ENCODE measurements around the gene SLC7A4. TPM values are rescaled to one million over a fixed set of nuclear protein-coding genes. Genes with fewer than 3 reads are reported as not detected.
"Not testable (repeated sequence)": the region's sequence is repeated elsewhere in the genome, so short reads cannot be mapped to it uniquely, and the experiment has no call there.

SLC7A4 gene
- polyA plus RNA-seq, 4 donors: 0.27 to 40.2 (median 2.3) TPM; not detected in 1

DNA sequence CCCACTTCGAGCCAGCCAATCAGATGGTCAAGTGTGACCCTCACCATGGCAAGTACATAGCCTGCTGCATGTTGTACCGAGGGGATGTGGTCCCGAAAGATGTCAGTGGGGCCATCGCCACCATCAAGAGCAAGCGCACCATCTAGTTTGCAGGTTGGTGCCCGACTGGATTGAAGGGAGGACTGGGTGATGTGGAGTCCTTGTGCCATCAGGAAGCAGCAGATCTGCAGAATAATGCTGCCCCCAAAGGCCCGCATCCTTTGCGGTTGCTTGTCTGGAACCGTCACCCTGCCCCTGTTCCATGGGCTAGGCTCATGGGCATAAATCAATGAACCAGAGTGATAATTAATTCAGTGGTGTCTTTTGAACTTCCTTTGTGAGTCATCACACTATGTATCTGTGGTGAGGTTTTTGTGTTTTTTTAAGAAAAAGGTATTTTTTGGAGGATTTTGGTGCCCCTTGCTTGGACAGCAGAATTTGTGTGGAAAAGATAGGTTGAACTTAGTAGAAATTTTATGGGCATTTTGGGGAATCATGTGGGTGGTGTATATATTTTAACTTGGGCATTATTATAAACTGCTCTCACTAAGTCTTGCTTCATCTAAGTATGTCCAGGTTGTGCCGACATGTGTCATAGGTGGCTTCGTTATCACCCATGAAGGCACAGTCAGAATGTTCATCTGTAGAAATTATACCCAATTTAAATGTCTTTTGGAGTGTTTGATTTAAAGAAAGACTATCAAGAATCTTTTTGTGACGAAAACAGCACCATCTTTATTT lies 35.7 kb upstream of the SLC7A4 start:
- no peak overlapping the region for H3K4me3 ChIP-seq (ENCODE audit: low read depth in 1 of 3, low read length in 3 of 3)
- WGBS, 3 donors: 84 to 88% (median 88%) methylated on average over 12 of the region's 12 CpGs
- DNase-seq (no peak), FAIRE-seq (no peak)
- H3K27me3 ChIP-seq (ENCODE audit: control insufficient read depth in 3 of 3, insufficient read depth in 3 of 3, low read length in 3 of 3): peaks cover 0 to 7% (median 3%) of the 10 kb centered on the region in 3 donors
- no peaks in the 10 kb centered on the region for H3K36me3 ChIP-seq (ENCODE audit: control insufficient read depth in 3 of 3, insufficient read depth in 2 of 3, low read depth in 1 of 3, low read length in 3 of 3)
- H3K4me1 ChIP-seq (ENCODE audit: control insufficient read depth in 3 of 3, insufficient read depth in 2 of 3, low read depth in 1 of 3, low read length in 2 of 3): no peaks in the 10 kb centered on the region
- H3K9me3 ChIP-seq (ENCODE audit: control insufficient read depth in 2 of 2, insufficient read depth in 1 of 2, low read depth in 1 of 2, low read length in 1 of 2): no peaks in the 10 kb centered on the region
- no peak overlapping the region for H3K27ac ChIP-seq (ENCODE audit: low read depth in 1 of 3, low read length in 2 of 3)

DNA sequence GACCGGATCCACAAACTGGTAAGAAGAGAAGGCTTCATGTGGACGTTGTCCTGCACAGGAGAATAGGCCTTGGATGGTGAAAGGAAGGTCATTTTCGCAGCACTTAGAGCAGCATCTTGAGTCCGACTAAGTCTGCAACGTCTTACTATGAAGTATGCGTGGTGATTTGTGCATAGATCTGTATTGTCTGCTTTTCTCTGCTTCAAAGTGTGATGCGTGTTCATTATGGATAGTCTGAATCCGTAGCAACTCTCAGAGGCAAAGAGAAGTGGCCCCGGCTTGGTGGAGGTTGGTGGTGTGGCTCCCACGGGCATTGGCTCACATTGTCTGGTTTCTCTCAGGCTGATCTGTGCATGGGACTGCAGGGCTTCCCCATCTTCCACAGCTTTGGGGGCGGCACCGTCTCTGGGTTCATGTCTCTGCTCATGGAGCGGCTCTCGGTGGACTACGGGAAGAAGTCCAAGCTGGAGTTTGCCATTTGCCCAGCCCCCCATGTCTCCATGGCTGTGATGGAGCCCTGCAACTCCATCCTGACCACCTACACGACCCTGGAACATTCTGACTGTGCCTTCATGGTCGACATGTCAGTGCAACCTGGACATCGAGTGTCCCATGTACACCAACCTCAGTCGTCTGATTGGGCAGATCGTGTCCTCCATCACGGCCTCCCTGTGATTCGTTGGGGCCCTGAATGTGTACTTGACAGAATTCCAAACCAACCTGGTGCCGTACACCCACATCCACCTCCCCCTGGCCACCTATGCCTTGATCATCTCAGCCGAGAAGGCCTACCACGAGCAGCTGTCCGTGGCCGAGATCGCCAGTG lies 34.9 kb upstream of the SLC7A4 start:
- Histone ChIP-seq H3K4me3 (ENCODE audit: low read depth in 1 of 3, low read length in 3 of 3) (no peak overlapping the region), H3K36me3 (ENCODE audit: control insufficient read depth in 3 of 3, insufficient read depth in 2 of 3, low read depth in 1 of 3, low read length in 3 of 3) (no peaks in the 10 kb centered on the region), H3K27ac (ENCODE audit: low read depth in 1 of 3, low read length in 2 of 3) (no peak overlapping the region), H3K27me3 (ENCODE audit: control insufficient read depth in 3 of 3, insufficient read depth in 3 of 3, low read length in 3 of 3) (peaks cover 0 to 7% (median 3%) of the 10 kb centered on the region in 3 donors), H3K4me1 (ENCODE audit: control insufficient read depth in 3 of 3, insufficient read depth in 2 of 3, low read depth in 1 of 3, low read length in 2 of 3) (no peaks in the 10 kb centered on the region), H3K9me3 (ENCODE audit: control insufficient read depth in 2 of 2, insufficient read depth in 1 of 2, low read depth in 1 of 2, low read length in 1 of 2) (no peaks in the 10 kb centered on the region)
- WGBS, 3 donors: 87 to 90% (median 89%) methylated on average over 25 to 28 of the region's 28 CpGs
- DNase-seq: no peak
- FAIRE-seq: no peak

DNA sequence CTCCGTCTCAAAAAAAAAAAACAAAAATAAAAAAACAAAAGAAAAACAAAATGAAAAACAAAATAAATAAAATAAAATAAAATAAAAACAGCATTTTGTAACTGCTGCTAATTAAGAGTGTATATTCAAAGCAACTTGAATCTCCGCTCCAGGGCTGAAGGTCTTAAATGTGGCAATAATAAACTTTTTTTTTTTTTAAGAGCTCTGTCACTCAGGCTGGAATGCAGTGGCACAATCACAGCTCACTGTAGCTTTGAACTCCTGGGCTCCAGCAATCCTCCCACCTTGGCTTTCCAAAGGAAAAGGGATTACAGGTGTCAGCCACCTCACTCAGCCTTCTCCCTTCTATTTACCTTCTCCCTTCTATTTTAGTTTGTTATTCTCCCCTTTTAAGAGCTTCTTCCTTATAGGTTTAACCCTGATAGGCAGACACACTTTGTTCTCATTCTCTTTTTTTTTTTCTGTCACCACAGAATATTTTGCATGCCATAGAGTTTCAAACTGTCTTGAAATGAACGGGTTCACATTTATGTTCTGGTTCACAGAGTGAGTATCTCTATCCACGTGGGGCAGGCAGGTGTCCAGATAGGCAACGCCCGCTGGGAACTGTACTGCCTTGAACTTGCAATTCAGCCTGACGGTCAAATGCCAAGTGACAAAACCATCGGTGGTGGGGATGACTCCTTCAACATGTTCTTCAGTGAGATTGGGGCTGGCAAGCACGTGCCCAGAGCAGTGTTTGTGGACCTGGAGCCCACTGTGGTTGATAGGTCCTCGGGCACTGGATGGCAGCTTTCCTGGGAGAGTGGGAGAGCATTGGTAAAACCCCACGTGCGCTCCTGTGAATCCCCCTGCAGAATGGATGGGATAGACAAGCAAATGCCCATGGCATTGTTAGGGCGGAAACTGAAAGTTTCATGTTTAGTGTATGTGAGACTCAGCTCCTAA lies 32.8 kb upstream of the SLC7A4 start:
- H3K36me3 ChIP-seq (ENCODE audit: control insufficient read depth in 3 of 3, insufficient read depth in 2 of 3, low read depth in 1 of 3, low read length in 3 of 3): no peaks in the 10 kb centered on the region
- WGBS, 3 donors: 42 to 67% (median 45%) methylated on average over 13 of the region's 13 CpGs
- no peaks in the 10 kb centered on the region for H3K9me3 ChIP-seq (ENCODE audit: control insufficient read depth in 2 of 2, insufficient read depth in 1 of 2, low read depth in 1 of 2, low read length in 1 of 2)
- no peaks in the 10 kb centered on the region for H3K4me1 ChIP-seq (ENCODE audit: control insufficient read depth in 3 of 3, insufficient read depth in 2 of 3, low read depth in 1 of 3, low read length in 2 of 3)
- no peak overlapping the region for H3K27ac ChIP-seq (ENCODE audit: low read depth in 1 of 3, low read length in 2 of 3)
- DNase-seq: peak in 1 of 2 donors; percentile 39
- no peak overlapping the region for H3K4me3 ChIP-seq (ENCODE audit: low read depth in 1 of 3, low read length in 3 of 3)
- no peak for FAIRE-seq
- H3K27me3 ChIP-seq (ENCODE audit: control insufficient read depth in 3 of 3, insufficient read depth in 3 of 3, low read length in 3 of 3): no peaks in the 10 kb centered on the region

DNA sequence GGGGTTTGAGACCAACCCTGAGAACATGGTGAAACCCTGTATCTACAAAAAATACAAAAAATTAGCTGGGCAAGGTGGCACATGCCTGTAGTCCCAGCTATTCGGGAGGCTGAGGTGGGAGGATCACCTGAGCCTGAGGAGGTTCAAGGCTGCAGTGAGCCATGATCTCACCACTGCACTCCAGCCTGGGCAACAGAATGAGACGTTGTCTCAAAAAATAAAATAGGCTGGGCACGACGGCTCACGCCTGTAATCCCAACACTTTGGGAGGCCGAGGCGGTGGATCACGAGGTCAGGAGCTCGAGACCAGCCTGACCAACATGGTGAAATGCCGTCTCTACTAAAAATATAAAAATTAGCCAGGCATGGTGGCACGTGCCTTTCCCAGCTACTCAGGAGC lies 32.1 kb upstream of the SLC7A4 start:
- H3K9me3 ChIP-seq (ENCODE audit: control insufficient read depth in 2 of 2, insufficient read depth in 1 of 2, low read depth in 1 of 2, low read length in 1 of 2); DNase-seq; FAIRE-seq; H3K27ac ChIP-seq (ENCODE audit: low read depth in 1 of 3, low read length in 2 of 3); H3K4me1 ChIP-seq (ENCODE audit: control insufficient read depth in 3 of 3, insufficient read depth in 2 of 3, low read depth in 1 of 3, low read length in 2 of 3); H3K4me3 ChIP-seq (ENCODE audit: low read depth in 1 of 3, low read length in 3 of 3); H3K27me3 ChIP-seq (ENCODE audit: control insufficient read depth in 3 of 3, insufficient read depth in 3 of 3, low read length in 3 of 3); H3K36me3 ChIP-seq (ENCODE audit: control insufficient read depth in 3 of 3, insufficient read depth in 2 of 3, low read depth in 1 of 3, low read length in 3 of 3): not testable (repeated sequence)
- 76 to 78% (median 76%) methylated on average over 11 of the region's 11 CpGs for WGBS, 3 donors

DNA sequence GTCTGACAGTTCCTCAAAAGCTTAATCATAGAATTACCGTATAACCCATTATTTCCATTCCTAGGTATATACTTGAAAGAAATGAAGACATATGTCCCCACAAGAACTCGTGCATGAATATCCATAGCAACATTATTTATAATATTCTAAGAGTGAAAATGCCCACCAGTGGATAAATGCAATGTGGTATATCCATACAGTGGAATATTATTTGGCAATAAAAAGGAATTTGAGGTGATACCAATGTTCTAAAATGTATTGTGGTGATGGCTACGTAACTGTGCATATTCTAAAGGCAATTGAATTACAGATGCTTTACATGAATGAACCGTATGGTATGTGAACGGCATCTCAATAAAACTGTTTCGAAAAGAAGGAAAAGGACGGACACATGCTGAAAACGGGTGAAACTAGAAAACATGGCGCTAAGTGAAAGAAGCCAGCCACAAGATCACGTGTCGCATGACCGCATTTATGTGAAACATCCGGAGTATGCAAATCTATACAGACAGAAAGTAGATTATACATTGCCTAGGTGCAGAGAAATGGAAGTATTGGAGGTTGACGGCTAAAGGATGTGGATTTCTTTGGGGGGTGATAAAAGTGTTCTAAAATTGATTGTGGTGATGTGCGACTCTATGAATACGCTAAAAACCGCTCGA lies 29.4 kb upstream of the SLC7A4 start:
- H3K36me3 ChIP-seq (ENCODE audit: control insufficient read depth in 3 of 3, insufficient read depth in 2 of 3, low read depth in 1 of 3, low read length in 3 of 3); FAIRE-seq; H3K27ac ChIP-seq (ENCODE audit: low read depth in 1 of 3, low read length in 2 of 3); H3K27me3 ChIP-seq (ENCODE audit: control insufficient read depth in 3 of 3, insufficient read depth in 3 of 3, low read length in 3 of 3); H3K4me3 ChIP-seq (ENCODE audit: low read depth in 1 of 3, low read length in 3 of 3); DNase-seq; H3K9me3 ChIP-seq (ENCODE audit: control insufficient read depth in 2 of 2, insufficient read depth in 1 of 2, low read depth in 1 of 2, low read length in 1 of 2); H3K4me1 ChIP-seq (ENCODE audit: control insufficient read depth in 3 of 3, insufficient read depth in 2 of 3, low read depth in 1 of 3, low read length in 2 of 3): not testable (repeated sequence)
- 92 to 95% (median 93%) methylated on average over 16 to 18 of the region's 18 CpGs for WGBS, 3 donors

DNA sequence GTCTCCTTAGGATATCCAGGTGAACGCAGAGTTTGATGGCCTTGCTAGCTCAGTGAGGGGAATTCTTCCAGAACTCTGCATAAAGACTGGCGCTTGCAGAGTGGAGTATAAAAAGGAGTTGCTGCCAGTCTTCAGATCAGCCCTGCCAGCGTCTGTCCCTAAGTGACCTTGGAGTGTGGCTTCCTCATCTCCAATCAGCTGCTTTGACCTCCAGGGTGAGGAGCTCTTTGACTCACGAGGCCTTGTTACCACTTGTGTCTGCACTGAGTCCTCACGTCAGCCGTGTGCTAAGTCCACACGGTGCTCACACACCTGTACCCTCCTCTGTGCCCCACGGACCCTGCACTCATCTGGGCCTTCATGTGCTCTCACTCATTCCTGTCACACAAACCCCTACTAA lies 28.0 kb upstream of the SLC7A4 start:
- H3K36me3 ChIP-seq (ENCODE audit: control insufficient read depth in 3 of 3, insufficient read depth in 2 of 3, low read depth in 1 of 3, low read length in 3 of 3); H3K9me3 ChIP-seq (ENCODE audit: control insufficient read depth in 2 of 2, insufficient read depth in 1 of 2, low read depth in 1 of 2, low read length in 1 of 2); H3K27ac ChIP-seq (ENCODE audit: low read depth in 1 of 3, low read length in 2 of 3); H3K4me3 ChIP-seq (ENCODE audit: low read depth in 1 of 3, low read length in 3 of 3); FAIRE-seq; H3K27me3 ChIP-seq (ENCODE audit: control insufficient read depth in 3 of 3, insufficient read depth in 3 of 3, low read length in 3 of 3); DNase-seq; H3K4me1 ChIP-seq (ENCODE audit: control insufficient read depth in 3 of 3, insufficient read depth in 2 of 3, low read depth in 1 of 3, low read length in 2 of 3): not testable (repeated sequence)
- WGBS, 3 donors: 70 to 82% (median 76%) methylated on average over 4 to 7 of the region's 8 CpGs

DNA sequence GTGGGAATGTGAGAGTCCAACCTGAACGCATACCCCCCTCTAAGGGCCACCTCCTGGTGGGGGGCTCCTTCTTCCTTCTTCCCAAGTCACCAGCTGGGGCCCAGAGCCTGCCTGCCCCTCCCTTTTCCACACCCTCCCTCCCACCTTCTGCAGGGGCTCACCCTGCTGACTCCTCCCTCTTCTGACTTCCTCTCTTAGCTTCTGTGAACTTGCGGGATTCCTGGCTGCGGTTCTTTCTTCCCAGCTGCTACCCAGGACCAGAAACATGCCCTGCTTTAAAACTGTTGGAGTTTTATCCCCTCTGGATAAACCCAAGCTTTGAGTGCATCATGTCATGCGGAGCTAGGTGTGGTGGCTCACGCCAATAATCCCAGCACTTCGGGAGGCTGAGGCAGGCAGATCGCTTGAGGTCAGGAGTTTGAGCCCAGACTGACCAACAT lies 23.5 kb upstream of the SLC7A4 start:
- no peaks in the 10 kb centered on the region for H3K9me3 ChIP-seq (ENCODE audit: control insufficient read depth in 2 of 2, insufficient read depth in 1 of 2, low read depth in 1 of 2, low read length in 1 of 2)
- FAIRE-seq (no peak), DNase-seq (no peak)
- 46 to 61% (median 53%) methylated on average over 7 of the region's 7 CpGs for whole genome bisulfite sequencing, 3 donors
- no peak overlapping the region for H3K4me3 ChIP-seq (ENCODE audit: low read depth in 1 of 3, low read length in 3 of 3)
- H3K36me3 ChIP-seq (ENCODE audit: control insufficient read depth in 3 of 3, insufficient read depth in 2 of 3, low read depth in 1 of 3, low read length in 3 of 3): no peaks in the 10 kb centered on the region
- no peaks in the 10 kb centered on the region for H3K4me1 ChIP-seq (ENCODE audit: control insufficient read depth in 3 of 3, insufficient read depth in 2 of 3, low read depth in 1 of 3, low read length in 2 of 3)
- no peak overlapping the region for H3K27ac ChIP-seq (ENCODE audit: low read depth in 1 of 3, low read length in 2 of 3)
- H3K27me3 ChIP-seq (ENCODE audit: control insufficient read depth in 3 of 3, insufficient read depth in 3 of 3, low read length in 3 of 3): peaks cover 0 to 8% (median 0%) of the 10 kb centered on the region in 3 donors

DNA sequence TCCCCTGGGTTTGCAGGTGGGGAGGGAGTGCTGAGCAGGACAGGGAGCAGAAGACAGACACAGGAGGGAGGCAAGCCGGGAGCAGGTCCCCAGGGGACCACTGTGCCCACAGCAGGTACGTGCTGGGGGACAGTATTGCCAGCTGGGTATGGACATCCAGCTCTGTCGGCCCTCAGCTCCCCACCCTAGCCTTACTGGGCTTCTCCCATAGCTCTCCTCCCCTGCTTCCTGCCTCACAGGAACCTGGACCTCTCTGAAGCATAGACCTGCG lies 23.1 kb upstream of the SLC7A4 start:
- H3K27ac ChIP-seq (ENCODE audit: low read depth in 1 of 3, low read length in 2 of 3): no peak overlapping the region
- no peaks in the 10 kb centered on the region for H3K4me1 ChIP-seq (ENCODE audit: control insufficient read depth in 3 of 3, insufficient read depth in 2 of 3, low read depth in 1 of 3, low read length in 2 of 3)
- FAIRE-seq (no peak), DNase-seq (no peak)
- H3K36me3 ChIP-seq (ENCODE audit: control insufficient read depth in 3 of 3, insufficient read depth in 2 of 3, low read depth in 1 of 3, low read length in 3 of 3): no peaks in the 10 kb centered on the region
- H3K27me3 ChIP-seq (ENCODE audit: control insufficient read depth in 3 of 3, insufficient read depth in 3 of 3, low read length in 3 of 3): peaks cover 0 to 8% (median 0%) of the 10 kb centered on the region in 3 donors
- H3K4me3 ChIP-seq (ENCODE audit: low read depth in 1 of 3, low read length in 3 of 3): no peak overlapping the region
- H3K9me3 ChIP-seq (ENCODE audit: control insufficient read depth in 2 of 2, insufficient read depth in 1 of 2, low read depth in 1 of 2, low read length in 1 of 2): no peaks in the 10 kb centered on the region
- WGBS, 3 donors: 39 to 63% (median 51%) methylated on average over 4 of the region's 4 CpGs

Data from small intestine (tissue), 7 donors.